H9 (cell line): ENCODE measurements around the gene KRTAP10-12. TPM values are rescaled to one million over a fixed set of nuclear protein-coding genes. Genes with fewer than 3 reads are reported as not detected.

Experiments used
- DNase-seq: peaks from one replicate; pipeline ENCODE4 v3.0.0-alpha.2; 2017
- H2AFZ ChIP-seq: one replicate; pipeline ENCODE4 v1.6.1; 2013; ENCODE audit warnings: mild to moderate bottlenecking, low read length, control low read depth, moderate library complexity
- H2AK5ac ChIP-seq: 2 replicates; pipeline ENCODE4 v1.6.1; 2013; ENCODE audit warnings: low read length, control low read depth, mixed read lengths; ENCODE audit not compliant: insufficient read length
- H2BK120ac ChIP-seq: one replicate; pipeline ENCODE4 v1.6.1; 2013; ENCODE audit warnings: low read depth, mild to moderate bottlenecking, low read length, control low read depth, inconsistent platforms; ENCODE audit not compliant: poor library complexity, severe bottlenecking
- H2BK12ac ChIP-seq: 2 replicates; pipeline ENCODE4 v1.6.1; 2013; ENCODE audit warnings: low read length, control low read depth, mixed read lengths, low read depth; ENCODE audit not compliant: insufficient read length
- H2BK15ac ChIP-seq: 2 replicates; pipeline ENCODE4 v1.6.1; 2013; ENCODE audit warnings: low read depth, low read length, control low read depth
- H2BK20ac ChIP-seq: one replicate; pipeline ENCODE4 v1.6.1; 2013; ENCODE audit warnings: low read depth, mild to moderate bottlenecking, low read length, control low read depth, inconsistent platforms; ENCODE audit not compliant: poor library complexity, severe bottlenecking
- H2BK5ac ChIP-seq: 2 replicates; pipeline ENCODE4 v1.6.1; 2013; ENCODE audit warnings: low read length, control low read depth, mixed read lengths; ENCODE audit not compliant: insufficient read length
- H3K14ac ChIP-seq: 2 replicates; pipeline ENCODE4 v1.6.1; 2013; ENCODE audit warnings: low read length, control low read depth; ENCODE audit not compliant: insufficient read depth
- H3K18ac ChIP-seq: 2 replicates; pipeline ENCODE4 v1.6.1; 2013; ENCODE audit warnings: low read depth, mild to moderate bottlenecking, mixed read lengths, low read length, control low read depth; ENCODE audit not compliant: insufficient read length
- H3K23ac ChIP-seq: 2 replicates; pipeline ENCODE4 v1.6.1; 2013; ENCODE audit warnings: low read length, control low read depth, mixed read lengths, low read depth; ENCODE audit not compliant: insufficient read length
- H3K23me2 ChIP-seq: 2 replicates; pipeline ENCODE4 v1.6.1; 2013; ENCODE audit warnings: low read depth, mild to moderate bottlenecking, mixed read lengths, low read length, control low read depth; ENCODE audit not compliant: insufficient read length, poor library complexity, severe bottlenecking
- H3K27ac ChIP-seq: 2 replicates; pipeline ENCODE4 v1.5.1; 2013; ENCODE audit warnings: low read length, control low read depth, mixed read lengths, low read depth; ENCODE audit not compliant: insufficient read length
- H3K27me3 ChIP-seq: 2 replicates; pipeline ENCODE4 v1.6.1; 2013; ENCODE audit warnings: low read length, control low read depth, inconsistent platforms; ENCODE audit not compliant: insufficient read depth
- H3K4ac ChIP-seq: 2 replicates; pipeline ENCODE4 v1.6.1; 2013; ENCODE audit warnings: low read depth, mild to moderate bottlenecking, control low read depth, inconsistent platforms, low read length, moderate library complexity
- H3K4me1 ChIP-seq: 2 replicates; pipeline ENCODE4 v1.6.1; 2013; ENCODE audit warnings: low read length, control low read depth, inconsistent platforms; ENCODE audit not compliant: insufficient read depth
- H3K4me2 ChIP-seq: 2 replicates; pipeline ENCODE4 v1.6.1; 2013; ENCODE audit warnings: low read length, control low read depth, mixed read lengths; ENCODE audit not compliant: insufficient read length, insufficient read depth
- H3K56ac ChIP-seq: 2 replicates; pipeline ENCODE4 v1.6.1; 2013; ENCODE audit warnings: low read depth, mild to moderate bottlenecking, mixed read lengths, low read length, control low read depth; ENCODE audit not compliant: insufficient read length
- H3K79me1 ChIP-seq: 2 replicates; pipeline ENCODE4 v1.6.1; 2013; ENCODE audit warnings: low read depth, mild to moderate bottlenecking, moderate library complexity, low read length, control low read depth, inconsistent platforms; ENCODE audit not compliant: insufficient read depth, poor library complexity, severe bottlenecking
- H3K79me2 ChIP-seq: 2 replicates; pipeline ENCODE4 v1.6.1; 2013; ENCODE audit warnings: low read length, control low read depth, inconsistent platforms; ENCODE audit not compliant: insufficient read depth
- H3K9ac ChIP-seq: 2 replicates; pipeline ENCODE4 v1.6.1; 2013; ENCODE audit warnings: low read length, control low read depth, mixed read lengths; ENCODE audit not compliant: insufficient read length; ENCODE audit errors: extremely low read depth
- H3K9me3 ChIP-seq: one replicate; pipeline ENCODE4 v1.6.1; 2013; ENCODE audit warnings: low read depth, low read length, inconsistent platforms; ENCODE audit not compliant: control insufficient read depth
- H3T11ph ChIP-seq: one replicate; pipeline ENCODE4 v1.6.1; 2013; ENCODE audit warnings: mild to moderate bottlenecking, low read length, control low read depth, inconsistent platforms
- H4K20me1 ChIP-seq: one replicate; pipeline ENCODE4 v1.6.1; 2013; ENCODE audit not compliant: control insufficient read depth, insufficient read length, insufficient read depth
- H4K5ac ChIP-seq: 2 replicates; pipeline ENCODE4 v1.6.1; 2013; ENCODE audit warnings: low read depth, mild to moderate bottlenecking, mixed read lengths, low read length, control low read depth; ENCODE audit not compliant: insufficient read length
- H4K8ac ChIP-seq: replicated peaks from 2 replicates; pipeline ENCODE4 v1.6.1; 2013; ENCODE audit warnings: low read length, control low read depth, mixed read lengths, low read depth; ENCODE audit not compliant: insufficient read length
- H4K91ac ChIP-seq: 2 replicates; pipeline ENCODE4 v1.6.1; 2013; ENCODE audit warnings: low read depth, mild to moderate bottlenecking, moderate library complexity, mixed read lengths, low read length, control low read depth; ENCODE audit not compliant: insufficient read length
- H3K27ac Mint-ChIP-seq, 3 experiments: 2 replicates in 2 of 3; 3 replicates in 1 of 3; pipeline ENCODE4 v1.8.0; 2020 to 2021; ENCODE audit warnings: mixed read lengths in 3 of 3, mild to moderate bottlenecking in 1 of 3, moderate library complexity in 1 of 3
- H3K27me3 Mint-ChIP-seq: 2 replicates; pipeline ENCODE4 v1.8.0; 2021; ENCODE audit warnings: low read depth, mild to moderate bottlenecking, moderate library complexity, mixed read lengths
- H3K36me3 Mint-ChIP-seq, 3 experiments: 2 replicates in 2 of 3; 3 replicates in 1 of 3; pipeline ENCODE4 v1.8.0; 2020 to 2021; ENCODE audit warnings: low read depth in 3 of 3, mixed read lengths in 3 of 3; ENCODE audit not compliant: insufficient read depth in 1 of 3
- H3K4me1 Mint-ChIP-seq, 2 experiments: 2 replicates each; pipeline ENCODE4 v1.8.0; 2020; ENCODE audit warnings: mixed read lengths in 2 of 2
- H3K4me3 Mint-ChIP-seq, 2 experiments: 2 replicates in 1 of 2; 3 replicates in 1 of 2; pipeline ENCODE4 v1.8.0; 2020 to 2021; ENCODE audit warnings: mild to moderate bottlenecking in 2 of 2, mixed read lengths in 2 of 2, moderate library complexity in 1 of 2
- H3K9me3 Mint-ChIP-seq, 2 experiments: 2 replicates in 1 of 2; 3 replicates in 1 of 2; pipeline ENCODE4 v1.8.0; 2020; ENCODE audit warnings: mild to moderate bottlenecking in 2 of 2, mixed read lengths in 2 of 2, moderate library complexity in 1 of 2
- WGBS: extraction: QIAGEN DNeasy Blood & Tissue Kit; methylation state at CpG from one replicate; pipeline ENCODE4 v1.1.7; 2013; ENCODE audit warnings: missing lambda C conversion rate, low lambda C conversion rate, mixed read lengths; ENCODE audit not compliant: insufficient read length; ENCODE audit errors: extremely low coverage; 5-methylcytosine and 5-hydroxymethylcytosine counted together
- total RNA-seq: library from RNA; stranded (reverse); gene quantifications from 2 replicates; pipeline ENCODE4 v1.2.1, GENCODE V29; 2021
- TF ChIP-seq, protein P1 (sequence below): fragments of 200-600 bp; sonication (generic); conservative IDR thresholded peaks from 3 replicates; pipeline ENCODE4 v1.8.0; 2021; ENCODE audit warnings: antibody characterized with exemption, mild to moderate bottlenecking

KRTAP10-12 gene
- total RNA-seq, 1 experiment from 2014 or later = not detected

- no peaks in the 10 kb centered on the region for H4K20me1 ChIP-seq
- no CpG with 5 or more reads among the region's 26 CpGs for WGBS
- H3K27ac Mint-ChIP-seq = peak within 1 kb of the TSS in 1 of 3 experiments; percentile 28; a peak in 1 of 7 replicates
- no peaks in the 10 kb centered on the region for H3K4me1 ChIP-seq
- H3K36me3 Mint-ChIP-seq = peaks cover 2 to 15% (median 8%) of the 10 kb centered on the region in 3 experiments; a peak in 6 of 7 replicates
- H2AFZ ChIP-seq = no peak within 1 kb of the TSS
- H3K4me1 Mint-ChIP-seq = peaks cover 32 to 41% of the 10 kb centered on the region in 2 experiments
- H2BK120ac ChIP-seq = no peak within 1 kb of the TSS
- no peak within 1 kb of the TSS for H3K4me2 ChIP-seq
- no peak within 1 kb of the TSS for H2BK20ac ChIP-seq
- H3K9me3 ChIP-seq = no peaks in the 10 kb centered on the region
- H3K56ac ChIP-seq = no peak within 1 kb of the TSS
- peaks cover 17% of the 10 kb centered on the region for H3K27me3 Mint-ChIP-seq
- H3K79me2 ChIP-seq = no peaks in the 10 kb centered on the region
- H2AK5ac ChIP-seq = no peak within 1 kb of the TSS
- H3K23ac ChIP-seq = no peak within 1 kb of the TSS
- no peak within 1 kb of the TSS for H2BK5ac ChIP-seq
- H4K5ac ChIP-seq = no peak within 1 kb of the TSS
- DNase-seq = peak; percentile 16
- H3K27me3 ChIP-seq = no peaks in the 10 kb centered on the region
- no peak within 1 kb of the TSS for H2BK12ac ChIP-seq
- no peak within 1 kb of the TSS for H3K4ac ChIP-seq
- TF ChIP-seq, protein P1, sequence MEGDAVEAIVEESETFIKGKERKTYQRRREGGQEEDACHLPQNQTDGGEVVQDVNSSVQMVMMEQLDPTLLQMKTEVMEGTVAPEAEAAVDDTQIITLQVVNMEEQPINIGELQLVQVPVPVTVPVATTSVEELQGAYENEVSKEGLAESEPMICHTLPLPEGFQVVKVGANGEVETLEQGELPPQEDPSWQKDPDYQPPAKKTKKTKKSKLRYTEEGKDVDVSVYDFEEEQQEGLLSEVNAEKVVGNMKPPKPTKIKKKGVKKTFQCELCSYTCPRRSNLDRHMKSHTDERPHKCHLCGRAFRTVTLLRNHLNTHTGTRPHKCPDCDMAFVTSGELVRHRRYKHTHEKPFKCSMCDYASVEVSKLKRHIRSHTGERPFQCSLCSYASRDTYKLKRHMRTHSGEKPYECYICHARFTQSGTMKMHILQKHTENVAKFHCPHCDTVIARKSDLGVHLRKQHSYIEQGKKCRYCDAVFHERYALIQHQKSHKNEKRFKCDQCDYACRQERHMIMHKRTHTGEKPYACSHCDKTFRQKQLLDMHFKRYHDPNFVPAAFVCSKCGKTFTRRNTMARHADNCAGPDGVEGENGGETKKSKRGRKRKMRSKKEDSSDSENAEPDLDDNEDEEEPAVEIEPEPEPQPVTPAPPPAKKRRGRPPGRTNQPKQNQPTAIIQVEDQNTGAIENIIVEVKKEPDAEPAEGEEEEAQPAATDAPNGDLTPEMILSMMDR = no peak
- peaks cover 12 to 15% of the 10 kb centered on the region in 2 experiments; a peak in 4 of 5 replicates for H3K9me3 Mint-ChIP-seq
- no peak within 1 kb of the TSS for H3K14ac ChIP-seq
- no peak within 1 kb of the TSS for H3T11ph ChIP-seq
- no peak within 1 kb of the TSS for H3K27ac ChIP-seq
- no peak within 1 kb of the TSS for H3K9ac ChIP-seq
- no peaks in the 10 kb centered on the region for H3K79me1 ChIP-seq
- H4K91ac ChIP-seq = no peak within 1 kb of the TSS
- no peak within 1 kb of the TSS for H3K18ac ChIP-seq
- H4K8ac ChIP-seq = no peak within 1 kb of the TSS
- H3K4me3 Mint-ChIP-seq = no peak within 1 kb of the TSS; a peak in 1 of 5 replicates
- H3K23me2 ChIP-seq = no peaks in the 10 kb centered on the region
- no peak within 1 kb of the TSS for H2BK15ac ChIP-seq
Measured at GRCh38 chr21:44657635-44658540, 39.1 kb upstream of the KRTAP10-12 start, which contains the start of gene KRTAP12-3. KRTAP12-3 (plus strand) TSS chr21:44657932; CDS start chr21:44657980, 48 bp downstream.
